NB4 (cell line): Measurements from ENCODE around the gene MAP4K1.

Experiments used
- DNase-seq: peaks from one replicate; pipeline ENCODE4 v3.0.0; 2010; ENCODE audit warnings: low read depth
- H3K4me3 ChIP-seq: one replicate; pipeline ENCODE4 v1.5.1; 2011; ENCODE audit warnings: mild to moderate bottlenecking, low read depth, low read length, moderate library complexity
- CTCF ChIP-seq: IDR thresholded peaks from one replicate; pipeline ENCODE4 v1.5.1; 2012; ENCODE audit warnings: low read depth, low read length
- MAX ChIP-seq: IDR thresholded peaks from 2 replicates; pipeline ENCODE4 v1.6.1; 2011; ENCODE audit warnings: low read depth, low read length
- MYC ChIP-seq: IDR thresholded peaks from 2 replicates; pipeline ENCODE4 v1.6.1; 2011; ENCODE audit warnings: low read depth, low read length
- POLR2A ChIP-seq: IDR thresholded peaks from 2 replicates; pipeline ENCODE4 v1.6.1; 2011; ENCODE audit warnings: mild to moderate bottlenecking; ENCODE audit not compliant: insufficient read length; ENCODE audit errors: extremely low read depth

MAP4K1 gene

GRCh38 chr19:38648769-38649304 is 31.1 kb upstream of the MAP4K1 start:
- no peak for DNase-seq
- TF ChIP-seq MAX (no peak), POLR2A (no peak), MYC (no peak), CTCF (no peak)
- H3K4me3 ChIP-seq = peak overlapping the region; percentile 87

GRCh38 chr19:38647966-38648768 is 30.4 kb upstream of the MAP4K1 start:
- DNase-seq = no peak
- H3K4me3 ChIP-seq = peak overlapping the region; percentile 87
- no peak for TF ChIP-seq CTCF
- TF ChIP-seq POLR2A = no peak
- TF ChIP-seq MYC = no peak
- no peak for TF ChIP-seq MAX

- peak; percentile 92 for DNase-seq
- H3K4me3 ChIP-seq = peak within 1 kb of the TSS; percentile 87
- TF ChIP-seq POLR2A (peak; percentile 86), MAX (peak; percentile 42), MYC (peak; percentile 80), CTCF (no peak)
Measured at GRCh38 chr19:38647368-38647965, 29.7 kb upstream of the MAP4K1 start, which contains the start of gene ACTN4. Gene ACTN4 (plus strand): TSS chr19:38647649. CDS start chr19:38647746, 97 bp downstream.

GRCh38 chr19:38644719-38645118 is 27.0 kb upstream of the MAP4K1 start:
- DNase-seq = no peak
- no peak overlapping the region for H3K4me3 ChIP-seq
- TF ChIP-seq POLR2A (no peak), MYC (no peak), MAX (no peak), CTCF (no peak)

- no peak for TF ChIP-seq CTCF
- TF ChIP-seq MYC = no peak
- TF ChIP-seq MAX = no peak
- TF ChIP-seq POLR2A = no peak
- DNase-seq = no peak
- no peak overlapping the region for H3K4me3 ChIP-seq
Measured at GRCh38 chr19:38642176-38642575, 24.4 kb upstream of the MAP4K1 start.
